ENCODE measurements around the gene CHST11. TPM values are rescaled to one million over a fixed set of nuclear protein-coding genes. Genes with fewer than 3 reads are reported as not detected.

Gene CHST11
- polyA plus RNA-seq, 5 donors, result 8.6 to 17.1 (median 14.4) TPM

- DNase-seq, result no peak
Observed at GRCh38 chr12:104649217-104649824, 192.6 kb downstream of the CHST11 start.

- DNase-seq, result no peak
Observed at GRCh38 chr12:104649921-104650320, 193.2 kb downstream of the CHST11 start.

- no peak for DNase-seq
Observed at GRCh38 chr12:104650541-104650940, 193.8 kb downstream of the CHST11 start.

GRCh38 chr12:104651811-104652210 lies 195.1 kb downstream of the CHST11 start:
- DNase-seq, result no peak

GRCh38 chr12:104652358-104652757 lies 195.6 kb downstream of the CHST11 start:
- DNase-seq, result no peak

GRCh38 chr12:104652910-104653309 lies 196.2 kb downstream of the CHST11 start:
- DNase-seq, result no peak

- DNase-seq, result no peak
Observed at GRCh38 chr12:104653730-104654664, 197.2 kb downstream of the CHST11 start.

- no peak for DNase-seq
Observed at GRCh38 chr12:104654665-104655609, 198.2 kb downstream of the CHST11 start.

GRCh38 chr12:104656383-104656782 lies 199.6 kb downstream of the CHST11 start:
- DNase-seq, result no peak

- no peak for DNase-seq
Observed at GRCh38 chr12:104656921-104657320, 200.2 kb downstream of the CHST11 start.

GRCh38 chr12:104657726-104658484 lies 201.2 kb downstream of the CHST11 start:
- DNase-seq, result no peak

- no peak for DNase-seq
Observed at GRCh38 chr12:104659058-104659457, 202.3 kb downstream of the CHST11 start.

GRCh38 chr12:104662203-104662602 lies 205.5 kb downstream of the CHST11 start:
- DNase-seq, result no peak

GRCh38 chr12:104662908-104663307 lies 206.2 kb downstream of the CHST11 start:
- no peak for DNase-seq

- no peak for DNase-seq
Observed at GRCh38 chr12:104664351-104664750, 207.6 kb downstream of the CHST11 start.

- no peak for DNase-seq
Observed at GRCh38 chr12:104665296-104665695, 208.5 kb downstream of the CHST11 start.

GRCh38 chr12:104667139-104667538 lies 210.4 kb downstream of the CHST11 start:
- peak; percentile 68 for DNase-seq

- peak in 1 of 2 donors; percentile 63 for DNase-seq
Observed at GRCh38 chr12:104668274-104668718, 211.5 kb downstream of the CHST11 start.

- DNase-seq, result no peak
Observed at GRCh38 chr12:104669089-104669721, 212.5 kb downstream of the CHST11 start.

- DNase-seq, result peak in 1 of 2 donors; percentile 28
Observed at GRCh38 chr12:104669851-104670337, 213.1 kb downstream of the CHST11 start.

All from right lung (tissue), 5 donors.